ENCODE measurements around the gene CNOT3. TPM values are rescaled to one million over a fixed set of nuclear protein-coding genes. Genes with fewer than 3 reads are reported as not detected.
A peak's percentile ranks its signal among the peaks of the same experiment; 100 is the strongest.

Gene CNOT3
- total RNA-seq, 1 donor from 2014 or later = 95.5 TPM

DNA sequence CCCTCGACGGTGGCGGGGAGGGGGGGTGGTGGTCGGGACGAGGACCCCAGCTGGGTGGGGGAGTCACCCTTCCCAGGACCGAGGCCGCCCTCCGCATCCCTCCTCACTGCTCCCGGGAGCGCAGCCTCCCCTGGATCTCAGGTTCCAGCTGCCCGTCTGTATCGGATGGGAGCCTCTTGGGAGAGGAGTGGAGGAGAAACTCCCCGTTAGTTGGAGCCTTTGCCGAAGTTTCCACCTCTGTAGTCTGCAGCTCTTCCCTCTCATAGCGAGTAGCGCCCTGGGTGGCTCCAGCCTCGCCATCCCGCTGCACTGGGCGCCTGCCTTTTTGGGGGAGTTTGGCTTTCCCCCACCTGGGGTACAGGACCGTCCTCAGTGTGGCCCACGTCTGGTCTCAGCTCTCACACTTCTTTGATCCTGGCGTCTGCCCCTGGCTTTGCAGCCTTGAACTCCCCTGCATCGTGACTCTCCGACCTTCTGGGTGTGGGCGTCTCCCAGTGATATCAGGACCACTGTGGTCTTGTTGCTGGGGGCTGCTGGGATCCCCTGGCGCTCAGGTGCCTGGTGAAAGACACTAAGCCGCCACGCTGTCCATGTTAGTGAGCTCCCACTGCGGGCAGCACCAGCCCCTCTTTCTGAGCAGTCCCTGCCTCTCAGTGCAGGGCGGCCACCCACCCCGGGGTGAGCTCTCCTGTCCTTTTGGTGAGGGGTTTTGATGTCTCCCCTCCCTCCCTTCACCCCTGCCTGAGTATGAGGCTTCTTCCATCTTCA lies 1.1 kb downstream of the CNOT3 start:
- TF ChIP-seq, protein P1, sequence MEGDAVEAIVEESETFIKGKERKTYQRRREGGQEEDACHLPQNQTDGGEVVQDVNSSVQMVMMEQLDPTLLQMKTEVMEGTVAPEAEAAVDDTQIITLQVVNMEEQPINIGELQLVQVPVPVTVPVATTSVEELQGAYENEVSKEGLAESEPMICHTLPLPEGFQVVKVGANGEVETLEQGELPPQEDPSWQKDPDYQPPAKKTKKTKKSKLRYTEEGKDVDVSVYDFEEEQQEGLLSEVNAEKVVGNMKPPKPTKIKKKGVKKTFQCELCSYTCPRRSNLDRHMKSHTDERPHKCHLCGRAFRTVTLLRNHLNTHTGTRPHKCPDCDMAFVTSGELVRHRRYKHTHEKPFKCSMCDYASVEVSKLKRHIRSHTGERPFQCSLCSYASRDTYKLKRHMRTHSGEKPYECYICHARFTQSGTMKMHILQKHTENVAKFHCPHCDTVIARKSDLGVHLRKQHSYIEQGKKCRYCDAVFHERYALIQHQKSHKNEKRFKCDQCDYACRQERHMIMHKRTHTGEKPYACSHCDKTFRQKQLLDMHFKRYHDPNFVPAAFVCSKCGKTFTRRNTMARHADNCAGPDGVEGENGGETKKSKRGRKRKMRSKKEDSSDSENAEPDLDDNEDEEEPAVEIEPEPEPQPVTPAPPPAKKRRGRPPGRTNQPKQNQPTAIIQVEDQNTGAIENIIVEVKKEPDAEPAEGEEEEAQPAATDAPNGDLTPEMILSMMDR (conservative IDR thresholded peaks at IDR 0.05) = no peak
- Mint-ChIP-seq H3K36me3 (ENCODE audit: low read depth) (no peaks in the 10 kb centered on the region), H3K27me3 (ENCODE audit: low read depth) (peaks cover 14% of the 10 kb centered on the region), H3K4me1 (peaks cover 42% of the 10 kb centered on the region), H3K4me3 (peak overlapping the region; percentile 95), H3K27ac (ENCODE audit: unreplicated experiment) (peak overlapping the region; percentile 95), H3K9me3 (no peaks in the 10 kb centered on the region)
- no peak for DNase-seq (ENCODE audit: low read depth, low spot score)

DNA sequence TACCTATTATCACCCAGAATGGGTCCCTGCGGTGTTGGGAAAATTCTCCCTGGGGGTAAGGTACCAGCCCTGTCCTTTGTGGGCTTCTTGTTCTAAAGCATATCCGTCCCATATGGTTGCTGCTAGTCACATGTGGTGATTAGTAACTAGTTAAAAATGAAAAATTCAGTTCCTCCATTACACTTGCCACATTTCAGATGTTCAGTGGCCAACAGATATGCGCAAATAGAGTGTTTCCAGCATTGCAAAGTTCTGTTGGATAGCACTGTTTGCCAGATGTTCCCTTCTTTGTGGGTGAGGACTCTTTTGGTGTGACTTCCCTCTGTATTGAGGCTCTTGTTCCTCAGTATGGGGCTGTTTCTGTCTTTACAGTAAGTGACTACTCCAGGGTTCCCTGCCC lies 3.8 kb downstream of the CNOT3 start:
- H3K36me3 Mint-ChIP-seq (ENCODE audit: low read depth) = peaks cover 8% of the 10 kb centered on the region
- peaks cover 35% of the 10 kb centered on the region for H3K4me1 Mint-ChIP-seq
- H3K9me3 Mint-ChIP-seq = no peaks in the 10 kb centered on the region
- DNase-seq (ENCODE audit: low read depth, low spot score) = no peak
- H3K27ac Mint-ChIP-seq (ENCODE audit: unreplicated experiment) = no peak overlapping the region
- H3K27me3 Mint-ChIP-seq (ENCODE audit: low read depth) = peaks cover 8% of the 10 kb centered on the region
- H3K4me3 Mint-ChIP-seq = peak overlapping the region; percentile 95
- TF ChIP-seq, protein P1 (conservative IDR thresholded peaks at IDR 0.05) = no peak

DNA sequence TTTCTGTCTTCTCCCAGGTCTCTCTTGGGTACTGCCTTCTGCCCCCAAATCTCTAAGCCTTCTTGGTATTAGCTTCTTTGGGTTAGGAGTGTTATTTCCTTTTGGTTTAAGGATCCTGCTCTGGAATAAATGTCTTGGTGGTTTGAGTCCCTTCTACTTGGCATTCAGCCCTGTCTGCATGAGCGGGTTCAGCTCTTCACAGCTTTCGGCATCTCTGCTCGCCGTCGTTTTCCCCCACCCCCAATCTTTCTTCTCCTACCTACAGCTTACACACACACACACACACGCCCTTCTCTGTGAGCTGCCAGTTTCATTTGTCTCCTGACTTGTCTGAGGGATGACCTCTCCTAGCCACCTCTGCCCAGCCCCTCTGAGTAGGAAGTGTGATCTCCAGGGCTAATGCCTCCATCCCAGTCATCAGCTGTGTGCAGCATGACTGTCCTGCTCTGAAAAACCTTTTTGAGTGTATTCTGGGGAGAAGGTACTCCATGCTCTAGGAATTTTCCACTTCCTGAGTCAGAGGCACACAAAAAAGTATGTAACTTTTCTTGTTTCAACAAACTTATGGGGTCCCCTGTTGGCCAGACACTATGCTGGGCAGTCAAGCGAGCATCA lies 4.7 kb downstream of the CNOT3 start:
- DNase-seq (ENCODE audit: low read depth, low spot score) = no peak
- Mint-ChIP-seq H3K36me3 (ENCODE audit: low read depth) (peaks cover 8% of the 10 kb centered on the region), H3K4me1 (peaks cover 27% of the 10 kb centered on the region), H3K27ac (ENCODE audit: unreplicated experiment) (no peak overlapping the region), H3K4me3 (peak overlapping the region; percentile 95), H3K27me3 (ENCODE audit: low read depth) (peaks cover 2% of the 10 kb centered on the region), H3K9me3 (no peaks in the 10 kb centered on the region)
- TF ChIP-seq, protein P1 (conservative IDR thresholded peaks at IDR 0.05) = no peak

DNA sequence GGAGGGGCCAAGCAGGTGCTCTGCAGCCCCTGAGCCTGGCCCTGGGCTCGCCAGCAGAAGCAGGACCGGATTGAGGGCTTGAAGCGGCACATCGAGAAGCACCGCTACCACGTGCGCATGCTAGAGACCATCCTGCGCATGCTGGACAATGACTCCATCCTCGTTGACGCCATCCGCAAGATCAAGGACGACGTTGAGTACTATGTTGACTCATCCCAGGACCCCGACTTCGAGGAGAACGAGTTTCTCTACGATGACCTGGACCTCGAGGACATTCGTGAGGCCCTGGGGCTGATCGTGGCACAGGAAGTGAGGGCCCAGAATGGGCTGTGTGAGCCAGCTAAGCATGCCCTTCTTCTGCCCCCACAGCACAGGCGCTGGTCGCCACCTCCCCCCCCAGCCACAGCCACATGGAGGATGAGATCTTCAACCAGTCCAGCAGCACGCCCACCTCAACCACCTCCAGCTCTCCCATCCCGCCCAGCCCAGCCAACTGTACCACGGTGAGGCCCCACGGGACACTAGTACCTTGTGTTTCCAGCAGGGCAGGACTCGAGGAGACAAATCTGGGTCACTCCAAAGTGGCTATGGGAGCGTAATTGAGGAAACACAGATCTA lies 8.1 kb downstream of the CNOT3 start:
- H3K27ac Mint-ChIP-seq (ENCODE audit: unreplicated experiment) = no peak overlapping the region
- H3K4me1 Mint-ChIP-seq = peaks cover 6% of the 10 kb centered on the region
- DNase-seq (ENCODE audit: low read depth, low spot score) = no peak
- peaks cover 8% of the 10 kb centered on the region for H3K36me3 Mint-ChIP-seq (ENCODE audit: low read depth)
- TF ChIP-seq, protein P1 (conservative IDR thresholded peaks at IDR 0.05) = no peak
- H3K9me3 Mint-ChIP-seq = no peaks in the 10 kb centered on the region
- no peak overlapping the region for H3K4me3 Mint-ChIP-seq
- no peaks in the 10 kb centered on the region for H3K27me3 Mint-ChIP-seq (ENCODE audit: low read depth)

DNA sequence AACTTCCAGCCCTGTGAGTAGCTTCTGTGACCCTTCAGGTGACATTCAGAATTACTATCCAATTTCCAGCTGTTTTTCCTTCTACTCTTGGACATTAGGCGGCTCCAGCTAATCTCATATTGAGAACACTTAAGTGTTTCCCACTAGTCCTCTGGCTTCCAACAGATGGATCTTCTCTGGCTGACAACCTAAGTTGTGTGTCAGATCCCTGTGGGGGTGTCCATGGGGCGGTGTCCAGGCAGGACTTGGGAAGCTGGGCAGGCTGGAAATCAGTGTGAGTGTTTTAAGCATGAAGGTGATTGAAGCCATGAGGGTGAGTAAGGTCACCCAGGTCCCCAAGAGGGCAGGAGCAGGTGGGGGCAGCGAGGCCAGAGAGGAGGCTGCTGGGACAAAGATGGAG lies 10.1 kb downstream of the CNOT3 start:
- TF ChIP-seq, protein P1 (conservative IDR thresholded peaks at IDR 0.05) = no peak
- Mint-ChIP-seq H3K4me3 (no peak overlapping the region), H3K4me1 (no peaks in the 10 kb centered on the region), H3K27me3 (ENCODE audit: low read depth) (peaks cover 3% of the 10 kb centered on the region), H3K36me3 (ENCODE audit: low read depth) (peaks cover 12% of the 10 kb centered on the region), H3K27ac (ENCODE audit: unreplicated experiment) (no peak overlapping the region), H3K9me3 (no peaks in the 10 kb centered on the region)
- no peak for DNase-seq (ENCODE audit: low read depth, low spot score)
